Small intestine (tissue), 7 donors: ENCODE measurements around the gene SIGLEC7. TPM values are rescaled to one million over a fixed set of nuclear protein-coding genes. Genes with fewer than 3 reads are reported as not detected.
"Not testable (repeated sequence)": the region's sequence is repeated elsewhere in the genome, so short reads cannot be mapped to it uniquely, and the experiment has no call there.

Experiments
- DNase-seq, 2 donors: peaks; one replicate each; pipeline versions ENCODE4 v3.0.0 to v3.0.0-alpha.2; 2013
- FAIRE-seq: peaks from 2 replicates; lab custom pipeline; 2012; peaks lifted over from hg19 to GRCh38; lab: Jason Lieb, UNC
- H3K27ac ChIP-seq, 3 donors: one replicate each; pipeline ENCODE4 v1.5.1; 2013; ENCODE audit warnings: low read length in 2 of 3, mild to moderate bottlenecking in 2 of 3, control low read depth in 1 of 3, inconsistent platforms in 1 of 3, low read depth in 1 of 3, moderate library complexity in 1 of 3
- H3K27me3 ChIP-seq, 3 donors: one replicate each; pipeline ENCODE4 v1.6.1; 2013; ENCODE audit warnings: low read length in 3 of 3, inconsistent platforms in 1 of 3; ENCODE audit not compliant: control insufficient read depth in 3 of 3, insufficient read depth in 3 of 3
- H3K36me3 ChIP-seq, 3 donors: one replicate each; pipeline ENCODE4 v1.6.1; 2013; ENCODE audit warnings: low read length in 3 of 3, inconsistent platforms in 1 of 3, low read depth in 1 of 3, mild to moderate bottlenecking in 1 of 3, moderate library complexity in 1 of 3; ENCODE audit not compliant: control insufficient read depth in 3 of 3, insufficient read depth in 2 of 3
- H3K4me1 ChIP-seq, 3 donors: one replicate each; pipeline ENCODE4 v1.6.1; 2013; ENCODE audit warnings: low read length in 2 of 3, inconsistent platforms in 1 of 3, low read depth in 1 of 3, mild to moderate bottlenecking in 1 of 3, moderate library complexity in 1 of 3; ENCODE audit not compliant: control insufficient read depth in 3 of 3, insufficient read depth in 2 of 3
- H3K4me3 ChIP-seq, 3 donors: one replicate each; pipeline ENCODE4 v1.5.1; 2013; ENCODE audit warnings: low read length in 3 of 3, control low read depth in 1 of 3, inconsistent platforms in 1 of 3, low read depth in 1 of 3, mild to moderate bottlenecking in 1 of 3, moderate library complexity in 1 of 3
- H3K9me3 ChIP-seq, 2 donors: one replicate each; pipeline ENCODE4 v1.6.1; 2013; ENCODE audit warnings: low read depth in 1 of 2, low read length in 1 of 2; ENCODE audit not compliant: control insufficient read depth in 2 of 2, insufficient read depth in 1 of 2
- WGBS, 3 donors: extraction: QIAGEN DNeasy Blood & Tissue Kit; methylation state at CpG; one replicate each; pipeline ENCODE4 v1.1.7; 2013; 5-methylcytosine and 5-hydroxymethylcytosine counted together
- polyA plus RNA-seq, 4 donors: library from polyadenylated mRNA; stranded (reverse) in 3 of 4; unstranded in 1 of 4; fragments of 200-250 nt in 3 of 4; fragments of 120-200 nt in 1 of 4; gene quantifications; one replicate each; pipeline versions ENCODE4 v1.2.1 to v1.2.3, GENCODE V29; 2013
- donor health status: healthy with polysubstance abuse.
- donor health status: control.
- donor health status: control.
- donor health status: Bipolar disorder and iron deficiency.
- donor health status: healthy.

SIGLEC7 gene
- polyA plus RNA-seq, 4 donors = 0.45 to 1.9 (median 1.3) TPM

GRCh38 chr19:51161867-51162496 is 19.9 kb downstream of the SIGLEC7 start:
- 87 to 88% (median 88%) methylated on average over 4 of the region's 4 CpGs for WGBS, 3 donors
- H3K36me3 ChIP-seq = no peaks in the 10 kb centered on the region
- no peak overlapping the region for H3K27ac ChIP-seq
- no peaks in the 10 kb centered on the region for H3K9me3 ChIP-seq
- no peak for DNase-seq
- no peak overlapping the region for H3K4me3 ChIP-seq
- H3K4me1 ChIP-seq = no peaks in the 10 kb centered on the region
- H3K27me3 ChIP-seq = no peaks in the 10 kb centered on the region
- FAIRE-seq = no peak

- no peak overlapping the region for H3K4me3 ChIP-seq
- no peak overlapping the region for H3K27ac ChIP-seq
- H3K36me3 ChIP-seq = no peaks in the 10 kb centered on the region
- FAIRE-seq (no peak), DNase-seq (no peak)
- no peaks in the 10 kb centered on the region for H3K9me3 ChIP-seq
- H3K4me1 ChIP-seq = no peaks in the 10 kb centered on the region
- no peaks in the 10 kb centered on the region for H3K27me3 ChIP-seq
- 57 to 76% (median 59%) methylated on average over 3 of the region's 3 CpGs for WGBS, 3 donors
Measured at GRCh38 chr19:51163257-51163656, 21.2 kb downstream of the SIGLEC7 start.

GRCh38 chr19:51164215-51164614 is 22.1 kb downstream of the SIGLEC7 start:
- Histone ChIP-seq H3K36me3 (no peaks in the 10 kb centered on the region), H3K4me1 (no peaks in the 10 kb centered on the region), H3K27me3 (no peaks in the 10 kb centered on the region), H3K4me3 (no peak overlapping the region), H3K27ac (no peak overlapping the region), H3K9me3 (no peaks in the 10 kb centered on the region)
- DNase-seq = no peak
- WGBS, 3 donors = 65 to 76% (median 67%) methylated on average over 3 of the region's 3 CpGs
- no peak for FAIRE-seq

DNA sequence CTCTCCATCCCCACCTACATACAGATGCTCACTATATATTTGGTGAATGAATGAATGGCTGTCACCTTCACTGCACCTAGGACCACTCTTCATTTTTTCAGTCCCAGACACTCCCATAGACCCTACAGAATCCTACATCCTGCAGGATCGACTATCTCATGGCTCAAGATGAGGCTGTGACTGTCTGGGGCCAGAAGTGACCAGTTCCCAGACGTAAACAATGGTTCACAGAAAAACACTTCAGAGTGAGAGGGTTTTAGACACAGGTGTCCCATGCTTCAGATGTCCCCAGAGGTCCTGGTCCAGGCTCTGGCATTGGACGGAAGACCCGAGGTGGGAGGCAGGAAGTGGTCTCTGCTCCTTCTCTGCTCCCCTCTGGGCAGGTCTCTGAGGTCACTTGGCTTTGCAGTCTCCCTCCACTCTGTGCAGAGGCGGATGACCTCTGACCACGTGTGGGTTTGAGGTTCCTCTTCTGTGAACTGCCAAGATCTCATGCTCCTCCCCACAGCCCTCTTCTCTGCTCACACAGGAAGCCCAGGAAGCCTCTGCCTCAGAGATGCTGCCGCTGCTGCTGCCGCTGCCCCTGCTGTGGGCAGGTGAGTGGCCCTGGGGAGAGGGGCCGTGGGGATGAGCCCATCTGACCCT is 24.9 kb downstream of the SIGLEC7 start:
- Histone ChIP-seq H3K4me1 (no peaks in the 10 kb centered on the region), H3K27me3 (no peaks in the 10 kb centered on the region), H3K4me3 (no peak overlapping the region), H3K9me3 (no peaks in the 10 kb centered on the region), H3K27ac (no peak overlapping the region), H3K36me3 (no peaks in the 10 kb centered on the region)
- FAIRE-seq (no peak), DNase-seq (peak in 1 of 2 donors; percentile 9)
- 40 to 56% (median 43%) methylated on average over 8 to 9 of the region's 9 CpGs for WGBS, 3 donors

- Histone ChIP-seq H3K4me3 (no peak overlapping the region), H3K36me3 (no peaks in the 10 kb centered on the region), H3K9me3 (no peaks in the 10 kb centered on the region), H3K27ac (no peak overlapping the region), H3K4me1 (no peaks in the 10 kb centered on the region), H3K27me3 (no peaks in the 10 kb centered on the region)
- no peak for DNase-seq
- WGBS, 3 donors = 65 to 80% (median 68%) methylated on average over 13 of the region's 13 CpGs
- no peak for FAIRE-seq
Measured at GRCh38 chr19:51168564-51169282, 26.6 kb downstream of the SIGLEC7 start.

GRCh38 chr19:51169283-51169918 is 27.3 kb downstream of the SIGLEC7 start:
- FAIRE-seq, H3K4me3 ChIP-seq, H3K36me3 ChIP-seq, H3K4me1 ChIP-seq, H3K27ac ChIP-seq, H3K27me3 ChIP-seq, H3K9me3 ChIP-seq: not testable (repeated sequence)
- DNase-seq = peak; percentile 32 to 50
- WGBS, 3 donors = 10 to 24% (median 15%) methylated on average over 11 of the region's 11 CpGs

DNA sequence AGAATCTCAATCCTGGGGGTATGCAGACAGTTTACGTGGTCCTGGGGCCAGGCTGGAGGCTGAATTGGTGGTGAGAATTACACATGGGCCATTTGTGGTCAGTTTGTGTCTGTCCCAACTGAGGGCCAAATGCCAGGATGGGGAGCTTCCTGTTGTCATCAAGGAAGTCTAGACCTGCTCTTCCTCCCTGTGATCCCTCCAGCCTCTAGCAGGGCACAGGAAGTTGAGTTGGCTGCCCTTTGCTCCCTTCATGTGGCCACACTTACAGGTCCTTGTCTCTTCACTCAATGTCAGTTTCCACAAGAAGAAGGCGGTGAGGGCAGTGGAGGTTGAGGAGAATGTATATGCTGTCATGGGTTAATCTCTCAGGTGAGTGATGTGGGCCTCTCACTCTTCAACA is 30.1 kb downstream of the SIGLEC7 start:
- 77 to 88% (median 85%) methylated on average over 2 of the region's 2 CpGs for WGBS, 3 donors
- H3K4me1 ChIP-seq = no peaks in the 10 kb centered on the region
- FAIRE-seq (no peak), DNase-seq (no peak)
- no peak overlapping the region for H3K4me3 ChIP-seq
- H3K27me3 ChIP-seq = no peaks in the 10 kb centered on the region
- H3K27ac ChIP-seq = no peak overlapping the region
- H3K9me3 ChIP-seq = no peaks in the 10 kb centered on the region
- no peaks in the 10 kb centered on the region for H3K36me3 ChIP-seq

DNA sequence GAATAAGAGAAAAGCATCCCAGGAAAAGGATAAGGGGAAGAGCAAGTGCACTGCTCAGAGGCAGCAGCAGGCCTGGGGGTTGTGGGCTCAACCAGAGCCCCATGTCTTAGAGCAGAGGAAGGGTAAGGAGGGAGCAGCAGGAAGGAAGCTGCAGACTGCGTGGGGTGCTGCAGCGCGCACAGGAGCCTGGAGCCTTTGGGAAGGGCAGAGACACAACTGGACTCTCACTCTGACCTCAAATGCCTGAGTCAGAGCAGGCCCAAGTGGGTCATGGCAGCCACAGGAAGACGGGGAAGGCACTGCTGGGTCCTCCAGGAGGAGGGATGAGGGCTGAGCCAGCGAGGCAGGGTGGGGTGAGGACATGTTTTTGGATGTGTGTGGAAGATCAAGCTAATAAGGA is 31.6 kb downstream of the SIGLEC7 start:
- H3K27me3 ChIP-seq = no peaks in the 10 kb centered on the region
- no peak overlapping the region for H3K27ac ChIP-seq
- no peak overlapping the region for H3K4me3 ChIP-seq
- WGBS, 3 donors = 57 to 60% (median 60%) methylated on average over 5 of the region's 5 CpGs
- H3K4me1 ChIP-seq = no peaks in the 10 kb centered on the region
- no peaks in the 10 kb centered on the region for H3K36me3 ChIP-seq
- no peak for FAIRE-seq
- DNase-seq = no peak
- H3K9me3 ChIP-seq = no peaks in the 10 kb centered on the region
